GM23248 (cell line): ENCODE results near the gene PCLAF.

Experiments
- EZH2 ChIP-seq: fragments of 200-600 bp; sonication (generic); IDR thresholded peaks from 2 replicates; pipeline ENCODE4 v1.6.1; 2018; ENCODE audit warnings: antibody characterized with exemption, mild to moderate bottlenecking; ENCODE audit not compliant: insufficient read depth, poor library complexity, severe bottlenecking
- EZH2phosphoT487 ChIP-seq: fragments of 200-600 bp; sonication (generic); IDR thresholded peaks from 2 replicates; pipeline ENCODE4 v1.6.1; 2018; ENCODE audit warnings: antibody characterized with exemption, moderate library complexity, mild to moderate bottlenecking, low read depth; ENCODE audit not compliant: insufficient read depth

GRCh38 chr15:64355348-64355943 lies 25.8 kb downstream of the PCLAF start:
- no peak for TF ChIP-seq EZH2
- TF ChIP-seq EZH2phosphoT487 = no peak
